SU-DHL-6 (cell line): ENCODE data around the gene TCP11L2.

Experiments used
- H2AFZ ChIP-seq: fragments of 200-600 bp; sonication (generic); 2 replicates; pipeline ENCODE4 v1.6.1; 2014; ENCODE audit warnings: low read depth, mild to moderate bottlenecking, moderate library complexity, mixed read lengths, antibody characterized with exemption, low read length; ENCODE audit not compliant: severe bottlenecking
- H3F3A ChIP-seq: fragments of 200-600 bp; shearing (Covaris generic); 2 replicates; pipeline ENCODE4 v1.6.0; 2016; ENCODE audit warnings: antibody characterized with exemption, mild to moderate bottlenecking; ENCODE audit not compliant: insufficient read depth
- H3K27ac ChIP-seq: fragments of 200-600 bp; sonication (generic); 2 replicates; pipeline ENCODE4 v1.5.1; 2016; ENCODE audit warnings: low read depth, mild to moderate bottlenecking, low read length, moderate library complexity, mixed read lengths
- H3K27me3 ChIP-seq: fragments of 200-600 bp; sonication (generic), shearing (Covaris generic); 2 replicates; pipeline ENCODE4 v1.6.0; 2014; ENCODE audit warnings: mild to moderate bottlenecking, low read length
- H3K36me3 ChIP-seq: fragments of 200-600 bp; sonication (generic); 2 replicates; pipeline ENCODE4 v1.6.1; 2014; ENCODE audit warnings: mild to moderate bottlenecking, low read length, mixed read lengths
- H3K4me2 ChIP-seq: fragments of 300-600, 200-600 bp; shearing (Covaris generic), sonication (generic); 2 replicates; pipeline ENCODE4 v1.6.0; 2014; ENCODE audit warnings: low read length, low read depth, mild to moderate bottlenecking; ENCODE audit not compliant: poor library complexity, severe bottlenecking
- H3K4me3 ChIP-seq: fragments of 200-600 bp; sonication (generic); 2 replicates; pipeline ENCODE4 v1.5.1; 2014; ENCODE audit warnings: antibody characterized with exemption, low read length, mild to moderate bottlenecking, mixed read lengths; ENCODE audit not compliant: insufficient read depth, poor library complexity, severe bottlenecking
- H3K79me2 ChIP-seq: fragments of 200-600 bp; sonication (generic); 2 replicates; pipeline ENCODE4 v1.6.1; 2014; ENCODE audit warnings: mild to moderate bottlenecking, low read length, moderate library complexity; ENCODE audit not compliant: insufficient read depth
- H3K9ac ChIP-seq: fragments of 200-600 bp; sonication (generic); 2 replicates; pipeline ENCODE4 v1.7.0; 2014; ENCODE audit warnings: mild to moderate bottlenecking, low read length
- H3K9me2 ChIP-seq: fragments of 200-600 bp; sonication (generic); replicated peaks from 2 replicates; pipeline ENCODE4 v1.6.1; 2014; ENCODE audit warnings: low read length; ENCODE audit not compliant: insufficient read depth
- H3K9me3 ChIP-seq: fragments of 200-600 bp; sonication (generic); 2 replicates; pipeline ENCODE4 v1.6.1; 2014; ENCODE audit warnings: low read length, mixed read lengths; ENCODE audit not compliant: insufficient read depth
- H4K20me1 ChIP-seq: fragments of 200-600 bp; sonication (generic); 2 replicates; pipeline ENCODE4 v1.6.1; 2014; ENCODE audit warnings: low read depth, mild to moderate bottlenecking, antibody characterized with exemption, low read length, moderate library complexity, mixed read lengths
- CTCF ChIP-seq: fragments of 200-600 bp; sonication (generic); IDR thresholded peaks from one replicate; pipeline ENCODE4 v1.5.1; 2017; ENCODE audit warnings: antibody characterized with exemption, mild to moderate bottlenecking, low read length, moderate library complexity; ENCODE audit not compliant: insufficient read depth, poor library complexity, severe bottlenecking
- EZH2phosphoT487 ChIP-seq: fragments of 200-600 bp; sonication (generic), shearing (Covaris generic); conservative IDR thresholded peaks from 2 replicates; pipeline ENCODE4 v1.6.1; 2018; ENCODE audit warnings: mild to moderate bottlenecking, antibody characterized with exemption, low read length, moderate library complexity, mixed read lengths

The TCP11L2 gene

GRCh38 chr12:106297681-106298080, 4.9 kb upstream of the TCP11L2 start:
- Histone ChIP-seq H3K27ac (no peak overlapping the region), H4K20me1 (no peaks in the 10 kb centered on the region), H3K36me3 (no peaks in the 10 kb centered on the region), H3K9ac (no peak overlapping the region), H3K4me2 (no peak overlapping the region), H3K9me3 (no peaks in the 10 kb centered on the region), H3K79me2 (no peaks in the 10 kb centered on the region), H3K4me3 (no peak overlapping the region), H2AFZ (no peak overlapping the region), H3F3A (no peaks in the 10 kb centered on the region), H3K27me3 (no peaks in the 10 kb centered on the region; the same call in 1 of the 2 replicates), H3K9me2 (no peaks in the 10 kb centered on the region)
- TF ChIP-seq CTCF: no peak
- no peak for TF ChIP-seq EZH2phosphoT487

- H3K27ac ChIP-seq: no peak overlapping the region
- TF ChIP-seq EZH2phosphoT487 (no peak), CTCF (no peak)
- no peaks in the 10 kb centered on the region for H3K27me3 ChIP-seq
- H3K36me3 ChIP-seq: no peaks in the 10 kb centered on the region
- no peaks in the 10 kb centered on the region for H3F3A ChIP-seq
- no peaks in the 10 kb centered on the region for H3K9me3 ChIP-seq
- no peak overlapping the region for H3K9ac ChIP-seq
- H3K4me2 ChIP-seq: no peak overlapping the region
- no peaks in the 10 kb centered on the region for H3K9me2 ChIP-seq
- no peaks in the 10 kb centered on the region for H3K79me2 ChIP-seq
- H2AFZ ChIP-seq: no peak overlapping the region
- no peaks in the 10 kb centered on the region for H4K20me1 ChIP-seq
- H3K4me3 ChIP-seq: no peak overlapping the region
Measured at GRCh38 chr12:106299202-106299774, 3.2 kb upstream of the TCP11L2 start.

- Histone ChIP-seq H3K9me3 (no peaks in the 10 kb centered on the region), H3K9me2 (no peaks in the 10 kb centered on the region), H3K36me3 (no peaks in the 10 kb centered on the region), H3K27me3 (no peaks in the 10 kb centered on the region), H3K4me2 (no peak overlapping the region), H3K79me2 (no peaks in the 10 kb centered on the region), H3F3A (no peaks in the 10 kb centered on the region), H2AFZ (no peak overlapping the region), H3K9ac (no peak overlapping the region), H3K4me3 (no peak overlapping the region), H3K27ac (no peak overlapping the region), H4K20me1 (no peaks in the 10 kb centered on the region)
- TF ChIP-seq EZH2phosphoT487 (no peak), CTCF (no peak)
Measured at GRCh38 chr12:106300761-106301160, 1.8 kb upstream of the TCP11L2 start.

- Histone ChIP-seq H3K9ac (no peak overlapping the region), H3K9me3 (no peaks in the 10 kb centered on the region), H3F3A (no peaks in the 10 kb centered on the region), H3K27me3 (no peaks in the 10 kb centered on the region), H3K79me2 (no peaks in the 10 kb centered on the region), H4K20me1 (no peaks in the 10 kb centered on the region), H3K4me2 (peak overlapping the region; percentile 81), H3K9me2 (no peaks in the 10 kb centered on the region), H3K36me3 (no peaks in the 10 kb centered on the region), H3K27ac (no peak overlapping the region), H2AFZ (peak overlapping the region; percentile 98), H3K4me3 (no peak overlapping the region)
- no peak for TF ChIP-seq CTCF
- no peak for TF ChIP-seq EZH2phosphoT487
Measured at GRCh38 chr12:106301241-106301610, 1.3 kb upstream of the TCP11L2 start.
